ENCODE data around the gene NAXE.
A peak's percentile ranks its signal among the peaks of the same experiment; 100 is the strongest.

DNA sequence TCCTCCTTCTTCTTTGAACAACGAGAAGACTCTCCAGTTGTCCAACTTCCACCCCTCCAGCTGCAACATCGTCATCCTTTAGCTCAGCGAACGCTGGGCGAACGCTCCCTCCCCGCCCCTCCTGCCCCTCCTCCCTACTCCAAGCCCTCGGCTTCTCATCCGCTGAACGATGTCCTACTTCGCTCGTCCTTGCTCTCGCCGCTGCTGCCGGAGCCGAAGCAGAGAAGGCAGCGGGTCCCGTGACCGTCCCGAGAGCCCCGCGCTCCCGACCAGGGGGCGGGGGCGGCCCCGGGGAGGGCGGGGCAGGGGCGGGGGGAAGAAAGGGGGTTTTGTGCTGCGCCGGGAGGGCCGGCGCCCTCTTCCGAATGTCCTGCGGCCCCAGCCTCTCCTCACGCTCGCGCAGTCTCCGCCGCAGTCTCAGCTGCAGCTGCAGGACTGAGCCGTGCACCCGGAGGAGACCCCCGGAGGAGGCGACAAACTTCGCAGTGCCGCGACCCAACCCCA lies 50.2 kb downstream of the NAXE start, which contains the start of gene BCAN:
- TF ChIP-seq, protein P1, sequence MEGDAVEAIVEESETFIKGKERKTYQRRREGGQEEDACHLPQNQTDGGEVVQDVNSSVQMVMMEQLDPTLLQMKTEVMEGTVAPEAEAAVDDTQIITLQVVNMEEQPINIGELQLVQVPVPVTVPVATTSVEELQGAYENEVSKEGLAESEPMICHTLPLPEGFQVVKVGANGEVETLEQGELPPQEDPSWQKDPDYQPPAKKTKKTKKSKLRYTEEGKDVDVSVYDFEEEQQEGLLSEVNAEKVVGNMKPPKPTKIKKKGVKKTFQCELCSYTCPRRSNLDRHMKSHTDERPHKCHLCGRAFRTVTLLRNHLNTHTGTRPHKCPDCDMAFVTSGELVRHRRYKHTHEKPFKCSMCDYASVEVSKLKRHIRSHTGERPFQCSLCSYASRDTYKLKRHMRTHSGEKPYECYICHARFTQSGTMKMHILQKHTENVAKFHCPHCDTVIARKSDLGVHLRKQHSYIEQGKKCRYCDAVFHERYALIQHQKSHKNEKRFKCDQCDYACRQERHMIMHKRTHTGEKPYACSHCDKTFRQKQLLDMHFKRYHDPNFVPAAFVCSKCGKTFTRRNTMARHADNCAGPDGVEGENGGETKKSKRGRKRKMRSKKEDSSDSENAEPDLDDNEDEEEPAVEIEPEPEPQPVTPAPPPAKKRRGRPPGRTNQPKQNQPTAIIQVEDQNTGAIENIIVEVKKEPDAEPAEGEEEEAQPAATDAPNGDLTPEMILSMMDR (IDR thresholded peaks at IDR 0.05) = 0 out of 2 replicates have a peak, but pooled peaks have one; percentile 10
- TF ChIP-seq ZFX (IDR thresholded peaks at IDR 0.05; ENCODE audit: borderline replicate concordance) = no peak

Measured in 22Rv1 (cell line).